ENCODE measurements around the gene TRMT61A.
A peak's percentile ranks its signal among the peaks of the same experiment; 100 is the strongest.
"Not testable (repeated sequence)": the region's sequence is repeated elsewhere in the genome, so short reads cannot be mapped to it uniquely, and the experiment has no call there.

TRMT61A gene

GRCh38 chr14:103509864-103510723, 18.9 kb upstream of the TRMT61A start:
- no peak for DNase-seq

DNA sequence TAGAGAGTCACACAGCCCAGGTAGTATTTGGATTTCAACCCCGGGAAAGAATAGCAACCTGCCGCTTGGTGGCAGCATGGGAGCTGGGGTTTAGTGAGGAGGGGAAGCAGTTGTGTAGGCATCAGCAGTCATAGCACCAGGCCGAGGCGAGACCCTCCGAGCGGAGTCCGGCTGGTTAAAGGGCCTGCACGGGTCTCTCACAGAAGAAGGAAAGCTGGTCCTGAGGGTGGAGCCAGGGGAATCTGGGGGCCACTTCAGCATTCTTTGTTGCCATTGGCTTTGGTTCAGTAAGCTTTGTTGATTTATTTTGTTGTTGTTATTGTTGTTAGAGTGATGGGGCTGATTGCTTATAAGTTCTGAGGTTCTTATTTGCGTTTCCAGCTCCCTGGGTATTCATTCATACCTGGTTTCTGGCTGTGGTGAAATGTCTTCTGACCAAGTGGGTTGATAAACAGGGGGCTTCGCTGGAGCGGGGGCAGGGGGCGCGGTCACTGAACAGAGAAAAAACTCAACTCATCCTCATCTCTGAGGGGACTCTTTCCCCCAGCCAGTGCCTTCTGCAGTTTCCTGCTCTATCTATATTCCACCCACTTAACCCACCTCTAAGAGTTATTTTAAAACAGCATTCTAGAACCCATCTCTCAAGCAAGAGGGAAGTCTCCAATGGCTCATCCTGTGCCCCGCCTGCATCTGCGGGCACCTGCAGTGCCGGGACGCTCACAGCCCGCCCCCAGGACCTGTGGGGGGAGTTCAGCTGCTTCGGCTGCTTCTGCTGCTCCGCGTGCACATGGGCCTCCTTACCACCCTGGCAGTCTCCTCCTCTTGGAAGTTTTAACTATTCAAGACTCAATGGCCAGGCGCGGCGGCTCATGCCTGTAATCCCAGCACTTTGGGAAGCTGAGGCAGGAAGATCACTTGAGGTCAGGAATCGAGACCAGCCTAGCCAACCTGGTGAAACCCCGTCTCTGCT, 18.0 kb upstream of the TRMT61A start:
- DNase-seq = no peak

- DNase-seq = not testable (repeated sequence)
Observed at GRCh38 chr14:103512180-103512579, 16.8 kb upstream of the TRMT61A start.

DNA sequence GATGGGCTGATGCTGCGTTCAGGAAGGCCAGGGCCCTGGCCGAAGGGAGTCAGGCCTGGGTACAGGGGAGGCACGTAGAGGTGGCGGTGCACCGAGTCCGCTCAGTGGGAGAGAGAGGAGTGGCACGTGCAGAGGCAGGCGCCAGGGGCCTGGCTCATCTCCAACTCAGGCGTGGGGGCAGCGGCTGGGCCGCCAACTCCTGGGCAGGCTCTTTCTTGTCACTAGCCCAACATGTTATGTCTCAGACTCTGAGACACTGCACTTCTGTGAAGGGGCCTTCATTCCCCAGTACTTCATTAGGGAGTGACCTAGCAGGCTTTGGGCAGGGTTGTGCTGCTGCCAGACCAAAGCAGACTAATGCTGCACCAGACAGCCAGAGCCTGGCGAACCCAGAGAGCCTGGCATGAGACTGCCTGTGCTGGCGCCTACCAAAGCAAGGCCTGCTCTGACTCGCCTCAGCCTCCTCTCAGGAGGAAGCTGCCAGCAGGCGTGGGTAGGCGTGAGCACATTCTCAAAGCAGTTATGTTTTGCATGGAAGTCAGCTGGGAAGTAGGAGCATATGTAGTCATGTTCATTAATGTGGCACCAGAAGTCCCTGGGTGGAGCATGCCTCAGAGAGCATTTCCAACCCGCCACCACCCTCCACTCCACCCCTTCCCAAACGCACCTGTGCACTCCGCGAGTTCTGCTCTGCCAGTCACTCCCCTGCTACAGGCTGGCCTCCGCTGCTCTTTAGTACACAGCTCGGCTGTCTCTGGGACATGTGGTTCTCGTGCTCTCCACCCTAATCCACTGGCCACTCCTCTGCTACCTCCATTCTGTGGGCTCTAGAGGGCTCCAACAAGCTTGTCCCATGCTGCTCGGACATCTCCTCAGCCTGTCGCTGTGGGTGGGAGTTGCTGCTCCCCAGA, 16.0 kb upstream of the TRMT61A start:
- DNase-seq = peak; percentile 98

DNA sequence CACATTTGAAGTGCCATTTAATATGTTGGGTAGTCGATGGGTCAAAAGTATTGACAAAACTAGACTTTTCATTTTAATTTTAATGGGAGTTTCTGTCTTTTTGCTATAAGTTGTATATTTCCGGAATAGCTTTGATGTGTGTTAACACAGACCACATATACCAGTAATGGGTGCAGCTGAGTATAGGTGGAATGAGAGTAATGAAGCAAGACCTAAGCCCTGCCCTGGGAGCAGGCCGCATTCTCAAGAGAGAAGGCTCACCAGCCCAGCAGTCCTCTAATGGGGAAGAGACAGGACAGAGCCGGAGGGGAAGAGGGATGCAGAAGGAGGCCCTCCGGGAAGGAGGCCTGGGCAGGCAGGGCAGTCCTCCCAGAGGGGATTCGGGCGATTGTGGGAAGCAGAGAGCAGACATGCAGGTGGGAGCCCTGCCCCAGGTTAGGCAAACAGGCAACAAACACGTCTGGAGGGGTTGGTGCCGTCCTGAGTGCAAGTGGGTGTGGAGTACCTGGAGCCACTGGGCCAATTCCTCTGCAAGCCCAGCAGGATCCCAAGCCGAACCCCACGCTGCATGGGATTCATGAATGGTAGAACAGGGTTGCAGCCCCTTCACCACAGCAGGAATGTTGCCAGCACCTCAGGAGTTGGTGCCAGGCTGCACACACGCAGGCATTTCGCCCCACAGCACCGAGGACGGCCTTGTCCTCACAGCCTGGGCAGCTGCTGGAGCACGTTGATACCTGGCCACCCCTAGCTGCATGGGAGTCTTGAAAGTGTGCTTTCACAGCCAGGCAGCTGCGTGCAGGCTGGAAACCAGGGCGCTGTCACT, 14.2 kb upstream of the TRMT61A start:
- DNase-seq = no peak

DNA sequence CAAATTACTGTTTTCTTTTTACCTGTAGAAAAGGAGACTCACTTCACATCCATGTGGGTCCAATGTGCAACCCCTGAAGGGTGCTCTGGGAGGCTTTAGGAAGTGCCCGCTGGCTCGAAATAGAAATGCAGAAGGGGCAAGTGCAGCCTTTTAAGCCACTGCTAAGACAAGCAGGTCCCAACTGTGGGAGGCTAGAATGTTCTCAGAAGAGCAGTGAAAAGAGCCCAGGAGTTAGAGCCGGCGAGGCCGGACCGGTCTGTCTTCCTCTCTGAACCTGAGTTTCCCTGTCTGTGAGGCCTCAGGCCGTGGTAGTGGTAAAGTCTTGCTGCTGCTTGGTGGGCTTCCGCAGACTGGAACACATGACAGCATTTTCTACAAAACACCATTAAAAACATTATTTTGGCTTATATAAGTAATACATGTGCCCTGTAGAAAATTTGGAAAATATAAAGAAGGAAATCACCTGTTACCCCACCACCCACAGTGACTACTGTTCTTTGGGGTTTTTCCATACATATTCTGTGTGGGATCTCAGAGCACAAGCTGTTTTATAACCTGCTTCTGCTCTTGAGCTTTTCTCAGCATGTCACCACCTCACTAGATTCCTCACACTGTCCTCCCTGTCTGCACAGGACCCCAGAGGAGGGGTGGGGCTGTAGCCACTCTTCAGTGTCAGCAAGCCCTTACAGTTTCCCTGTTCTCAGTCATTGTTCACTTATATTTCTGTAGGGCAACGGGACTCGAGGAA, 12.4 kb upstream of the TRMT61A start:
- DNase-seq = no peak

- no peak for DNase-seq
Observed at GRCh38 chr14:103517174-103517566, 11.8 kb upstream of the TRMT61A start.

- no peak for DNase-seq
Observed at GRCh38 chr14:103517721-103518421, 11.1 kb upstream of the TRMT61A start.

DNA sequence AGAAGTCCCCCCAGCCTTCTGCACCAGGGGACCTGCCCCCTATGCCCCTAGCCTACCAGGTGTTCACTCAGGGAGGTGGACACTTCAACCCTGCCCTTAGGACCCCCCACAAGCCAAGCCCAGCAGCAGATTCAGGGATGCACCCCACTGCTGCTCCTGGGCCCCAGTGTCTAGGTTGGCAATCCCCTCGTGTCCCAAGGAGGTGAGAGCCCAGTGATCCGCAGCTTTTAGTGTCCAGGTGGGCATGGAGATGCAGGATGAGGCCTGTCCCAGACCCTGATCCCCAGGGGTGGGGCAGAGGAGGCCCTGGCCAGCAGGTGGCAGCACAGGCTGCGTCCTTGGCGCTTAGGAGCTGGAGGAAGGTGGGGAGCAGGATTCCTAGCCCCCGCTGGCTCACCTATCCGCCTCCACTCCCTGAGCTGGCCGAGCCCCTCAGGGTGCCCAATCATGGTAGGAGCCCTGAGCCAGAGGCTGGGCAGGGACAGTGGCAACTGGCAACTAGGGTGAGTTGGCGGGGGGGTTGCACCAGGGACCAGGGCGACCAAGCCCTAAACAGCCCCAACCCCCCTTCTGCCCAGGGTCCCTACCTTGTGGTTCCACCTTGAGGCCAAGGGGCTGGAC, 10.5 kb upstream of the TRMT61A start:
- peak; percentile 46 for DNase-seq

DNA sequence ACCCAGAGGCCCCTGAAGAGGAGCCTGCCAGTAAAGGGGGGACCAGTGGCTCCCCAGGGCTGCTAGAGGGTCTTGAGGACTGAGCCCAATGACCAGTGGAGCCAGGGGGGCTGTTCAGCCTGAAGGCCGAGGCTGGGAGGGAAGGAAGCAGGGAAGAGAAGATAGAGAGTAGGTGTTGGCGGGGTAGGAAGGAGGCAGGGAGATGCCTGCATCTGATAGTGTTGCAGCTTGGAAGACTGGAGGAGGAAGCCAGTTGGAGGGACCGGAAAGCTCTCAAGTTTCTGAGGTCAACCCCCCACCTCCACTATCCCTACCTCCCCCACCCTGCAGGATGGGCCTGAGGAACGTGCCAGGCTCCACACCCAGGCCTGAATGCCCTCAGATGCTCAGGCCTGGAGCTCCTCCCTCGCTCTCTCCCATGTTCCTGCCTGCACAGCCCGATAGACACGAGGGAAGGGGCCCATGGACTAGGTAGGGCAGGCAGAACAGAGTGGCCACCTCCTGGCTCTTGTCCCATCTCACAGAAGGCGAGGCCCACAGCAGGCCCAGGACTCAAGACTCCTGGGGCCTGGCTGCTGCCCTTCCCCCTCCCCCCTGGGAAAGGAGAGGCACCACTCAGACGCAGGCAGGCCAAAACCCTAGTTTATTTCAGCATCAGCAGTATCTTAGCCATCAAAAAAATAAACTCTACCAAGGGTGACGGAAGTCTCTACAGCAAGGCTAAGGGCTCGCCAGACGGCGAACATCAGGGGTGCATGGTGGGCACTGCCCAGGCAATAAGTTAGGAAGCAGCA, 9.8 kb upstream of the TRMT61A start:
- no peak for DNase-seq

DNA sequence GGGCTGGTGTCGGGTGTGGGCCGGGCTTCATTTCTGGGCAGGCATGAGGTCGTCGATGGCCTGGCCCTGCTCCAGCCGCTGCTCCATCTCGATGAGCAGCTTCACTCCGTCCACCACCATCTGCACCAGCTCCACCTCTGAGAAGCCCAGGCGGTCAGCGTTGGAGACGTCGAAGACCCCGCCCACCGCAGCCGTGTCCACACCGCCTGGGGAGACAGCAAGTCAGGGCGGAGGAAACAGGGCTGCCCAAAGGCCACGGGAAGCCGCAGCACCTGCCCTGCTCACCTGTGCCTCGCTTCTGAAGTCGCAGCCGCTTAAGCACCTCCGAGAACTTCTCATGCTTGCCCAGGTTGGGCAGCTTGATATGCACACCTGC, 9.2 kb upstream of the TRMT61A start:
- DNase-seq = no peak

GRCh38 chr14:103520269-103520656, 8.7 kb upstream of the TRMT61A start:
- DNase-seq = no peak

DNA sequence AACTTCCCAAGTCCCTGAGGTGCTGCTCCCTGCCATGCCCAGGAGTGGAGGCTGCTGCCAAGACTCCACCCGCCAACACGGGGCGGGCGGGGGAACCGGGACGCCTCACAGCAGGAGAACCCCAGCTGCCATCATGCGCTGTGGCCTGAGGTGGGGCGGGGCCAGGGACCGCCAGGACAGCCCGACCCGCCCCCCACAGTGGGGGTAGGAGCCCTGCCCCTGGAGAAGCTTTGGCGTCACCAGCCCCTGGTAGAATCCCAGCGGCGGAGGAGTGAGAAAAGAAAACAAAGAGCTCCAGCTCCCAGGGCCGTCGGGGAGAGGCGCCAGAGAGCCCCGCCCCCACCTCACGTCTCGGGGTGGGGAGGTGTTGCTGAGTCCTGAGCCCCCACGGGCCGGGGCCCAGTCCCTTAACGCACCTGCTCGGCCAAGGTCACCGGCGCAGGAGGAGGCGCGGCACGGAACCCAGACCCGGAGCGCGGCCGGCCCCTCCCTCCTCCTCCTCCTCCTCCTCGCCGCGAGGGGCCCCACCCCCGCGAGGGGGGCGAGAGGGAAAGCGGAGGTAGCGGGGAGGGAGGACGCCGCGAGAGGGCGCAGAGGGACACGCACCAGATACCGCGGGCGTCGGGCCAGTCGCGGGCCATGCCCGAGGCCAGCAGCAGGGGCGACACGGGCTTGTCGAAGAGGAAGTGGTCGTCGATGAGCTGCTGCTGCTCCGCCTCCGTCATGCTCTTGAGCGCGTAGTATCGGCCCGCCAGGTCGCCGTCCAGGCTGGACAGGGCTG, 8.1 kb upstream of the TRMT61A start:
- peak; percentile 90 for DNase-seq

DNA sequence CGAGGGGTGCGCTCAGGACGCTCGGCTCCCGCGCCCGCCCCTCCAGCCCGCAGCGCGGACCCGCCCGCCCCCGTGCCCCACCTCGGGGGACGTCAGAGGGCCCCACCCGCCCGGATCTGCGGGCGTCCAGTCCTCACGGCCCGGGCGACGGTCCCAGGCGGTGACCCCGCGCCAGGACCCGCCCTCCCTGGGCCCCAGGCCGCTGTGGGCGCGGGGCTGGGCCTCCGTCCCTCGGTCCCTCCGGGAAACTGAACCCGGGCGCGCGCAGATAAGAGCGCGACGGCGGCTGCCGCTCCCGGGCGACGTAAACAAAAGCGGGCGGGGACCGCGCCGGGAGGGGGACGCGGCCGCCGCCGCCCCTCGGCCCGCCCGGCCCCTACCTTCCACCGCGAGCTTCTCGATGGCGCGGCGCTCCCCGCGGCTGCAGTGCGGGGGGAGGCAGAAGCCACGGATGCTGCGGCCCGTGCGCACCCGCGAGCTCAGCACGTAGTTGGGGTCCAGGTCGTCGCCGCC, 7.5 kb upstream of the TRMT61A start:
- DNase-seq = no peak

- DNase-seq = no peak
Observed at GRCh38 chr14:103521951-103522563, 6.9 kb upstream of the TRMT61A start.

- peak; percentile 87 for DNase-seq
Observed at GRCh38 chr14:103522649-103523574, 6.1 kb upstream of the TRMT61A start, which contains the start of gene CKB. TSS of gene CKB (minus strand) at chr14:103522830. CDS start at chr14:103522493, 337 bp downstream.

Data from NCI-H2171 (cell line).